GM21381 (cell line): ENCODE results near the gene RNF183.

Source experiments
- ATAC-seq: cut with Tn5 transposase; IDR thresholded peaks from one replicate; pipeline ENCODE4 v1.9.1; 2021; ENCODE audit warnings: mild to moderate bottlenecking, moderate library complexity; ENCODE audit not compliant: unreplicated experiment

RNF183 gene, protein sequence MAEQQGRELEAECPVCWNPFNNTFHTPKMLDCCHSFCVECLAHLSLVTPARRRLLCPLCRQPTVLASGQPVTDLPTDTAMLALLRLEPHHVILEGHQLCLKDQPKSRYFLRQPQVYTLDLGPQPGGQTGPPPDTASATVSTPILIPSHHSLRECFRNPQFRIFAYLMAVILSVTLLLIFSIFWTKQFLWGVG

DNA sequence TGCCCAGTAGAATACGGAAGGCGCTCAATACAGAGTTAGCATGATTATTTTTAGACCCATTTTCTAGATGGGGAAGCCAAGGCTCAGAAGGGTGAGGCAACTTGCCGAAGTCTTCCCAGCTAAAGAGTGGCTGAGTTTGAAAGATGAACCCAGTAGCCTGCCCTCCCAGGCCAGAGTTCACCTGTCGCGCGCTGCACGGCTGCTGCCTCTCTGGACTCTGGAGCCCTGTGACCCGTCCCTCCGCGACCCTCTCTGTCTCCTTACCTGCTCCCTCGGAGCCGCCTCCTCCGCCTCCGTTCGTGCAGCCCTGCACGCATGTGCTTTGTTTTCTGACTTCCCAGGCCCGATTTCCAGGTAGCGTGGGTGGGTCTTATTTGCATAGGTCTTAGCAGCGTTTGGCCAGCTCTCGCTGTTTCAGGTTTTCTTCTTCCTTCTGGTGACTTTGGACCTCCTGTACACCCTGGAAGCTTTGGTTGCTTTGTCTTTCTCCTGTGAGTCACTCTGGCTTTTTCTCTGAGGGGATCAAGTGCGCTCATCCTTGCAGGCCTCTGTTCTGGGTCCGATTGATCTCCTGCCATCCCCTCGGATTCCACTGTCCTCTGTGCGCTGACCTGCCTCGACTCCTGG lies at the start of gene RNF183:
Gene RNF183 (minus strand): TSS at position 585 of the 627 bp plus-strand sequence. CDS start 5,192 bp downstream, outside the sequence.
- no peak for ATAC-seq

DNA sequence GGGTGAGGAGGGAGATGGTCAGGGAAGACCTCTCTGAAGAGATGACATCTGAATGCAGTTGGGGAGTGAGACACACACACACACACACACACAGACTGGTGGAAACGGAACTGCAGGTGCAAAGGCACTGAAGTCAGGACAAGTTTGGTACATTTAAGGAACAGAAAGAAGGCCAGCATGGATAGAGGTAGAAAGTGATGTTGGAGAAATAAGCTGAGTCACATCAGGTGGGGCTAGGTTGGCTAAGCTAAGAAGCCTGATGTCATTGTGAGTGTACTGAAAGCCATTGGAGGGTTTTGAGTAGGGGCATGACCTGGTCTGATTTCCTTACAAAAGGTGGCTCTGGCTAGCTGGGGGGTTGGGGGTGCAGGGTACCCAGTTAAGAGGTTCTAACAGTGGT lies 49.2 kb upstream of the RNF183 start:
- ATAC-seq, result no peak

DNA sequence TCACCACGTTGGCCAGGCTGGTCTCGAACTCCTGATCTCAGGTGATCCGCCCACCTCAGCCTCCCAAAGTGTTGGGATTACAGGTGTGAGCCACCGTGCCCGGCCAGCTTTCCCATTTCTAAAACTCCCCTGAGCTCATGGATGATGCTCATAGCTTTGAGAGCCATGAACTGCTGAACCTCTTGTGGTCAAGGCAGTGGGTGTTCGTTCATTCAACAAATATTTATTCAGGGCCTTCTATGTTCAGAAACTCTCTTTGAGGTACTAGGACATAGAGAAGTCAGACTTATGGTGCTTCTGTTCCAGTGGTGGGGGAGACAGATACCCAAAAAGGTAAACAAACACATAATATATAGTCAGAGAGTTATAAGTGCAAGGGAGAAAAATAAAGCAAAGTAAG lies 48.8 kb upstream of the RNF183 start:
- no peak for ATAC-seq

DNA sequence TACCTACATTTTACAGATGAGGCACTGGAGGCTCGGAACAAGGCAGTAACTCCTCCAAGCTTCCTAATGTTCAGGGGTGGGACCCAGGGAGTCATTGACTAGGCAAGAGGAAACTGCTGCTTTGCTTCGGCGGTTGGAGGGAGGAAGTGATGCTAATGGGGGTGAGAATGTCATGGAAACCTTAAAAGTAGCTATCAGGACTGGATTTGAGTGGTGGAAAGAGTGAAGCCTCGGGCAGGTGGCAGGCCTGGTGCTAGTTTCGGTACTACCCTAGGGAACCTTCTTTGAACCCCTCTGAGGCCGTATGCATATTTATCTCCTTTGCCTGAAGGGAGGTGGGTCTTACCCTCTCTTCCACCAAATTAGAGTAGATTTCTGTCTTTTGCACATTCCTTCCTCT lies 47.8 kb upstream of the RNF183 start:
- ATAC-seq, result peak; percentile 41

DNA sequence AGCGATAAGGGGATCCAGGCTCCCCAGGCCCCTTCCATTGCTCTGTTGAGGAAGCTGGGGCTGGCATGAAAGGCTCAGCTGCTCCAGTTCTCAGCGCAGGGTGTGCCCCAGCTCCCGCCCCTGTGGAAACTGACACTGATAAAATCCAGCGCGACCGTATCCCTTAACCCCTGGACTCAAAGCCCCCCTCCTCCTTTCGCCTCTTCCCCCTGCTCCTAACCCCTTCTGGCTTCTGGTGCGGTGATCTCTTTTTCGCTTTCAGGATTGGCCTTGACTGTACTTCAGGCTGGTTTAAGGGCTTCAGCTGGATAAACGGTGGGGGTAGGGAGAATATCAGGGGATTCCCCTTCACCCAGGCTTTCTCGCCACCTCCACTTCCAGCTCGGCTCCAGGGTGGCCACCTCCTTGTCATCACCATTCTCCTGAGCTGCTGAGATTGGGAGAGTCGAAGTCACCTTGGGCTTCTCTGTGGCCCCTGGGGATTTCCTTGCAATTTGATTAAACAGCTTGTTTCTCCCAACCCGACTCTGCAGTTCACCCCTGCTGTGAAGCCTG lies 47.0 kb upstream of the RNF183 start:
- ATAC-seq, result peak; percentile 15

DNA sequence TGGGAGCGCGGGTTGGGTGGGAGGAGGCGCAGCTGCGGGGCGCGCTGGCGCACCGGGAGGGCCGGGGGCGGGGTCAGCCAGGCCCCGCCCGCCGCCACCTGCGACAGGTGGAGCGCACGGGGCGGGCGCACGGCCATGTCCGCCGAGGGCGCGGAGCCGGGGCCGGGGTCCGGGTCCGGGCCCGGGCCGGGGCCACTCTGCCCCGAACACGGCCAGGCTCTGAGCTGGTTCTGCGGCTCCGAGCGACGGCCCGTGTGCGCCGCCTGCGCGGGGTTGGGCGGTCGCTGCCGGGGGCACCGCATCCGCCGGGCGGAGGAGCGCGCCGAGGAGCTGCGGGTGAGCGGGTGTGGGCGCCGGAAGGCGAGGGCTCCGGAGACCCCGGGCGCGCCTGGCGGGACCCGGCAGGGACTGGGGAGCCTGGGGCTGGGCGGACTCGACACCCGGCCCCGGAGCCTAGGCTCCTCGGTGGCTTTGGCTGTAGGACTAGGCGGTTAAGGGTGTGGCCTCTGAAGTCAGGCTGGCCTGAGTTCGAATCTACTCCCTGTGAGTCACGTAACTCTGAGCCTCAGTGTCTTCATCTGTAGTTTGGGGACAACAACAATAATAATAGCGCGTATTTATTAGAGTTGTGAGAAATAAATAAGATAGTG lies 46.4 kb upstream of the RNF183 start, which contains the start of gene BSPRY:
Gene BSPRY (plus strand): TSS at position 97 of the 650 bp plus-strand sequence. CDS start 39 bp downstream, at position 136.
- peak; percentile 43 for ATAC-seq

DNA sequence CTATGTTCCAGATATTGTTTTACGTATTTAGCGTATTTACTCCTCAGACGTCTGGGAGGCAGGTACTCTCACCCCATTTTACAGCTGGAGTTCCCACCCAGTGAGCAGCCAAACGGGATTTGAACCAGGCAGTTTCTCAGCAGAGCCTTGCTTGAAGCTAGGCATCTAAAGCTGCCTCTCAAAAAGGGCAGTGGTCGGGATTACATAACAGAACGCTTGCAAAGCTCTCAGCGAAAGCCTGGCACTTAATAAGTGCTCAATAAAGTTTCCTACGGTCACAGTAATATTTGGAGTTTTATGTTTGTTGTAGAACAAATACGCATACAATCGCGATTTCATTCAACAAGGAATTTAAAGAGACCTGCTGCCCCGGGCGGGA lies 45.9 kb upstream of the RNF183 start:
- no peak for ATAC-seq

DNA sequence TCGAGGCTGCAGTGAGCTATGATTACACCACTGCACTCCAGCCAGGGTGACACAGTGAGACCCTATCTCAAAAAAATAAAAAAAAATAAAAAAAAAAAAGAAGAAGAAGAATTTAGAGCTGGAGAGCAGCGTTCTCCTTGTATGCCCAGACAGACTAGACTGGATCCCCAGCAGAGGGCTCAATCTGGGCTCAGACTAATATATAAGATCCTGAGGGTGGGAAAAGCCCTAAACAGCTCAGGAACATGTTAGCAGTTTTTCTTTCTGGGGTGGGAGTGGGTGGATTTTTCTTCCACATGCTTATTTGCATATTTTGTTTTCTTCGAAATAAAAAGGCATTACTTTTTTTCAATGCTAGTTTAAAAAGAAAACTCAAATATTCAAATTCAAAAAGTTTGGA lies 45.3 kb upstream of the RNF183 start:
- ATAC-seq, result no peak

DNA sequence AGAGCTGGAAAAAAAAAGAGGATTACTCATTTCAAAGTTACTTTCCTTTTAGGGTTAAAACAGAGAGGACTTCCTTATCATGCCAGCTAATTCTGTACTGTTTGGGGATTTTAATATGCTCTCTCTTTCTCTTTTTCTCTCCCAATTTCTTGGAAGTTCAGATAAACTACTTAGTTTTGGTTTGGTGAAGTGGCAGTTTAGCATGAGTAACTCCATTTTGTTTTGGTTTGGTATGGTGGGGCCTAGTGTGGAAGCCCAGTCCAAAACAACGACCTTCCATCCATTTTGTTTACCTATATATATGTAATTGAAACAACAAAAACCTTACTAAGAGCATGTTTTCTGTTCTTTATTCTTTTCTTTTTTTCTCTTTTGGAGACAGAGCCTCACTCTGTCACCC lies 42.5 kb upstream of the RNF183 start:
- ATAC-seq, result no peak

DNA sequence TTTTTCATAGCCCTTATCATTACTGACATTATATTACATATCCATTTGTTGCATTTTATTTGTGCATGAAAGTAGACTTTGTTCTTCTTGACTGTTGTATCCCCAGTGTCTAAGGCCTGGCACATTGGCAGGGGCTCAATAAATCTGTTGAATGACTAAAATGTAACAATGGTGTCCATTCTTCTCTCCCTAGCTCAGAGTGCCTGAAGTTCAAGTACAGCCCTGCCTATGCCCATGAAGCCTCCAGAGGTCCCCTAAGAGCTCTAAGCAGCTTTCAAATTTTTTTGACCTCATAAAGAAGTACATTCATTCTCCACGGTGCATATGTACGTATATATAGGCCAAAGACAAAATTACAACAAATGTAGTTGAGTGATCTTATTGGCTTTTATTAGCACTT lies 42.0 kb upstream of the RNF183 start:
- no peak for ATAC-seq

DNA sequence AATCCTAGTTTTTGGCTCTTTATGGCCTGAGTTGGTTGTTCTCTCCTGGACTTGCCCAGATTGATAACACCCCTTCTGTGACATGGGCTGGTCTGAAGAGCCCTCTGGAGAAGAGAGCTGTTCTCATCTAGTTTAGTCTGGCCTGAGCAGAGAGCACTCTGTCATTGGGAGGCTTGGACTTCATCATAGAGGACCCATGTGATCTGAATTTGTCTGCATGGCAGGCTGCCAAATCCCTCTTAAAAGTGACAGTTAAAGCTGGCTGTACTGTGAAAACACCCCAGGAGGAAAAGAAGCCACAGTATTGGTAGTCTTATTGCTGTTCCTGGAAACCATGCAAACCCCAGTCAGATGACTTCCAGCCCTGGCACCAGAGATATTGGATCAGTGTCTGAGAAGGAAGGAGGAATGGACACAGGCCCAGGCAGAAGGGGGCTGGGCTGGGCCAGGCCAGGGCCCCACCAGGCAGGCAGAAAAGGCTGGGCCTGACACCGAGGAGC lies 40.6 kb upstream of the RNF183 start:
- ATAC-seq, result no peak

DNA sequence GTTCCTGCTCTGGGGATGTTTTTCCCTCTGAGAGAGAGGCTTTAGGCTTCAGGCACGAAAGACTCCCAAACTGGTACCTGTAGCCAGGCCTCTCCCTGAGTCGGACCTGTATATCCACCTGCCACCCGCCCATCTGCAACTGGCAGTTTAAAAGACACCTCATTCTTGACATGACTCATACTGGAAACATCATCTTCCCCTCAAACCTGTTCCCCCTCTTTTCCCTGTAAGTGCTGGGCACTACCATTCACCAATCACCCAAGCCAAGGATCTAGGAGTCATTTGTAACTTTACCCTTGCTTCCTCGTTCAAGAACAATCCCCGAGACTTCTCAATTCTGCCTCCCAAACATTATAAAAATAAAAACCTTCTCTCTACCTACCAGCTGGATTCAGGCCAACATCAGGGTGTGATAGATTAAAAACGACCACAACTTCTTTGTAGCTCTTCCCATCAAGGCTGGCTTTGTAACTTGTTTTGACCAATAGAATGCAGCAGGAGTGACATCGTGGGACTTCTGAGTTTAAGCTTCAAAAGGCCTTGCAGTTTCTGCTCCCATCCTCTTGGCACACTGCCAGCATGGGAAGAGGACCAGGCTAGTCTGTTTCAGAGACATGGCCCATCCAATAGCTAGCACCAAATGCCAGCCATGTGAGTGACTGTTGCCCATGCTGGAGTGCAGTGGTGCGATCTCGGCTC lies 38.7 kb upstream of the RNF183 start:
- no peak for ATAC-seq

DNA sequence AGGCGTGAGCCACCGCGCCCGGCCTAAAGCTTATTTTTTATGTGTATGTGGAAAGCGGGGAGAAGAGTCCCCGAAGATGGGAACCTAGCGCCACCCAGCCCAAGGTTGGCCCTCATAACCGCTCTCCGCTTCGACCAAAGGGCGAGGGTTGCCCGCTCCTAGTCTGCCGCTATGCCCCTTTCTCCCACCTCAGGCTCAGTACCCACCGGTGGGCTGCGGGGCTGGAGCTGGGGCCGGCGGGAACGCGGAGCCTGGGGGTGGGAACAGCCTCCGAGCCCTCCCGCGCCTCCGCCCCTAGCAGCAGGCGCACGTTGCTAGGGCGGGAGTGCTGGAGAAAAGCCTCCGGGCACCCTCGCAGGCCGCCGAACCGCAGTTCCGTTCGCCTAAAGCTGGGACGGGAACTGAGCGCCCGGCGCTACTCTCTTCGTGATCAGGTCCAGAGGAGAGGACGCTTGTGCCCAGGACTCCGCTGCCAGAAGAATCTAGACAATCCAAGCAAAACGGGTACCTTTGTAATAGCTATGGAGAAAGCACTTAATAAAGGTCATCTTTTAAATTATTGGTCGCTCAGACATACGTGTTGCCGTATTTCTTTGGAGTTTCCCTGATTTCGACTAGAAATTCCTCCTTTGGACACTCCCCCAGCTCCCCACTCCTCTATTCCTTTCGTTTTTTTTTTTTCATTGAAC lies 37.0 kb upstream of the RNF183 start, which contains the start of gene WDR31:
Gene WDR31 (minus strand): TSS at position 265 of the 689 bp plus-strand sequence. CDS start 8,253 bp downstream, outside the sequence.
- peak; percentile 99 for ATAC-seq

DNA sequence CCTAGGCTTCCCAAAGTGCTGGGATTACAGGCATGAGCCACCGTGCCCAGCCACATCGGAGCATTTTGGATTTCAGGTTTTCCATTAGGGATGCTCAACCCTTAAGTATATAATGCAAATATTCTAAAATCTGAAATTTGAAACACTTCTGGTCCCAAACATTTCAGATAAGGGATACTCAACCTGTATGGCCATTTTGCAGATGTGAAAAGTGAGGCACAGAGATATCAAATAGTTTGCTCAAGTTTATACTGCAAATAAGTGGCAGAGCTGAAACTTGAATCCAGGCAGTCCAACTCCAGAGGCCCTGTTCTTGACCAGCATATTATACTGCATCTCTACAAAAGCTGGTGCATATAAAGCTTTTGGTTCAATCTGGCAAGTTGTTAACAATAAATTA lies 34.5 kb upstream of the RNF183 start:
- no peak for ATAC-seq

DNA sequence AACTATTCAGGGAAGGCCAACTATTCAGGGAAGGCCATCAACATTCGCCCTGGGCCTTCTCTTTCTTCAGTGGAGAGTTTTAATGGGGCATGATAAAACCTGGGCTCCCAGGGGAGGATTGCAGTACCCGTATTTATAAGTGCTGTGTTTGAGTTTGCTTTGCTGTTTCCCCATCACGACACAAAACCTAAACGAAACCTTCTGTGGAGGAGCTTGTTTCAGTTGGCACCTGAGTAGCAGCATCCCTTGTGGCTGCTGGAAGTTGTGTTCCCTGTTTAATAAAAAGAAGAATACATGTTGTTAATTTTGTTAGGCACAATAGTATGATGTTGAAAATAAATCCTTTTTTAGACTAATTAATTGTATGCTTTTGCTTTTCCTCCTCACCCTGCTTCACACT lies 28.6 kb upstream of the RNF183 start:
- no peak for ATAC-seq

DNA sequence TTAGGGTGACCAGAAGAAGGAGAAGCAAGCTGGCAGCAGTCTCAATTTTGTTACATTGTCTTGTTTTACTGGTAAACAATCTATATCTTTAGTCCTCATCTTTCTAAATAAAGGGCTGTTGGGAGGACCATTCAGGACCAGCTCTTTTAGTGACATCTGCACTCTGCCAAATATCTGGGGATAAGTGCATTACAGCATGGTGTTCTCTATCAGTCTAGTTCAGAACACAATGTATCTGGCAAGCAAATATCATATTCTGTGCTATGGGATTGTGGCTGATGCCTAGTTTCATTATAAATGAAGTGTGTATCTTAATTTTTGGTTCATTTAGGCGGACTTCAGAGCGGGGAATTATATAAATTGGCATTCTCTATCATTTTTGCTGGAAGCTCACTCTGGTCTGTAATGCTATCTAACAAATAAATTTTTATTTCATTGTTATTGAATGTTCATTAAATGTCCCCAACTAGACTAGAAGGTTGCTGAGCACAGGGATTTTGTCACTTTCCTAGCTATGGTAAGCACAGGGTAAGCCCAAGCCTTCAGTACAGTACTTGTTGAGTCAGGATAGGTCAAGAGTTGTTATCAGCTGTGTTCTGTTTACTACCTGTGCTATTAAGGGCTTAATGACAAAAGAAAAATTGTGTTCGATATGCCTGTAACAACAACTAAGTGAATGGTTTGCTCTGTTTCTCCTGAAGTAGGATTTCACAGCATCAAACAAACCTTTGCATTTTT lies 25.0 kb upstream of the RNF183 start:
- ATAC-seq, result no peak

DNA sequence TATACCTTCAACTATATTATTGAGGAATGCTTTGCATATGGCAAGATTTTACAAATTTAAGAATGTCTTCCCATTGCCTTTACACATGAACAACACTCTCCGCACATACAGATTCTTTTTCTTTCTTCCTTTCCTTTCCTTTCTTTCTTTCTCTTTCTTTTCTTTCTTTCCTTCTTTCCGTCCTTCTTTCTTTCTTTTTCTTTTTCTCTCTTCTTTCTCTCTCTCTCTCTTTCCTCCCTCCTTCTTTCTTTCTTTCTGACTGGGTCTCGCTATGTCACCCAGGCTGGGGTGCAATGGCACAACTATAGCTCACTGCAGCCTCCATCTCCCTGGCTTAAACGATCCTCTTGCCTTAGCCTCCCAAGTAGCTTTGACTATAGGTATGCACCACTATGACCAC lies 23.1 kb upstream of the RNF183 start:
- ATAC-seq, result no peak

DNA sequence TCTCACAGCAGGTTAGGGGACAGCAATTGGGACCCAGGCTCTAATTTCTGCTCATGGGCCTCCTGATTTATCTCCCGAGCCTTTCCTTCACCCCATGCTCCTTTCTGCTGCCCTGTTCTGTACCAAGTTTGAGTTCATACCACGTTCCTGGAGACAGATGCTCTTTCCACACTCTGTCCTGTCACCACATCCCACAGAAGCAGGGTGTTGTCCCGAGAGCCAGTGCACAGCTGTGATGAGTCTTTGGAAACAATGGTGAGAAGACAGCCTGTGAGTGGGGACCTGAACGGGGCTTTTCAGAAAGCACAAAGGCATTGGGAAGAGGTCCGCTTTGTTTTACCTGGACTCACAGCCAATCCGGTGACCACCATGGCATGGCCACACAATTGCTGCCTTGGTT lies 19.5 kb upstream of the RNF183 start:
- no peak for ATAC-seq

DNA sequence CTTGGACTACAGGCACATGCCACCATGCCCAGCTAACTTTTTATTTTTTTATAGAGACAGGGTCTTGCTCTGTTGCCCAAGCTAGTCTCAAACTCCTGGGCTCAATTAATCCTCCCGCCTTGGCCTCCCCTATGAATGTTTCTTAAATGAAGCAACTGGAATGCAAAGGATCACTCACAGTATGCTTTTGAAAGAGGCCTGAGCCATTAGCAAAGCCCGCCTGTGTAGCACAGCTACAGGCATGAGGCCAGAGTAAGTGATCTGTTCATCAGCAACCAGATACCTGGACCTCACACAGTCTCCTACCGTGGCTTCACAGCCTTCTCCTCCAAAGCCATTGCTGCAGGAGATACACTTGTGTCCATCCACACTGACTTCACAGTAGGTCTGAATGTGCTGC lies 16.9 kb upstream of the RNF183 start:
- ATAC-seq, result no peak

DNA sequence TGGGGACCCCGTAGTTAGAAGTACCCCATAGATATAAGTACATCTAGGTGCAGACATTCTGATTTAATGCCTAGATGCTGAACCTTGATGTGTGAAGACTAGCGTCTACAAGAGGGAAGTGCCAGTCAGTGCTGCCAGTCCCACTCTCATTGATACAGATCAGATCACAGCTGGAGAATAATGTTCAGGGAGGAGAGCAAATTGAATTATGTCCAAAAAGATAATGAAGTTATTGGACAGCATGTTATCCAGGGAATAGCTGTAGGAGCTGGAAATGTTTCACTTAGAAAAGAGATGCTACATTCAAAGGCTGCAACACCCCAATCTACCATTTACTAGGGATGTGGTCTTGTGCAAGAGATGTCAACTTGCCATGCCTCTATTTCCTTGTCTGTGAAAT lies 15.9 kb upstream of the RNF183 start:
- no peak for ATAC-seq
